Vagina (tissue), 2 donors: Measurements from ENCODE around the gene SLC51B.

Experiments
- POLR2A ChIP-seq, 2 donors: fragments of 450-650 bp; IDR thresholded peaks; one replicate each; pipeline ENCODE4 v1.6.1; 2017; ENCODE audit warnings: antibody characterized with exemption in 2 of 2, mild to moderate bottlenecking in 2 of 2, moderate library complexity in 2 of 2
- TF ChIP-seq, protein P1 (sequence below), 3 experiments: fragments of 450-650 bp in 2 of 3; fragments of 200-600 bp in 1 of 3; sonication (generic) in 1 of 3; IDR thresholded peaks; one replicate each; pipeline ENCODE4 v1.5.1; 2017 to 2019; ENCODE audit warnings: antibody characterized with exemption in 3 of 3, mild to moderate bottlenecking in 2 of 3, moderate library complexity in 2 of 3

DNA sequence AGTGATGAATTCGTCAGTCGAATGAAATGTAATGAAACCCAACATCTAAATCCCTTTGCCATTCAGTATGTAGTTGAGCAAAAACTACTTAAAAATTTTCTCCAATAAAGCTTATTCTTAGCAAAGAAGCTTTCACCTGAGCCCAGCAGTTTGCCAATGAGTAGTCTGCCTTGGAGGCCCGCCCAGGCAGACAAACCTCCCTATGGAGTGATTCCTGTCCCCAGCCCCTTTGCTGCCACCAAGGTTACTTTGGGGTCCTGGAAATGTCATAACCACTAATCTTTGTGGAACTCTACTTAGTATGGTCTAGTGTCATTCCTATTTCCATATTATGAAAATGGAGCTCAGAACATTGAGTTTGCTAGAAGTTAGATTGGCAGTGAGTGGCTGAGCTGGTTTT lies 57.7 kb downstream of the SLC51B start:
- TF ChIP-seq, protein P1, sequence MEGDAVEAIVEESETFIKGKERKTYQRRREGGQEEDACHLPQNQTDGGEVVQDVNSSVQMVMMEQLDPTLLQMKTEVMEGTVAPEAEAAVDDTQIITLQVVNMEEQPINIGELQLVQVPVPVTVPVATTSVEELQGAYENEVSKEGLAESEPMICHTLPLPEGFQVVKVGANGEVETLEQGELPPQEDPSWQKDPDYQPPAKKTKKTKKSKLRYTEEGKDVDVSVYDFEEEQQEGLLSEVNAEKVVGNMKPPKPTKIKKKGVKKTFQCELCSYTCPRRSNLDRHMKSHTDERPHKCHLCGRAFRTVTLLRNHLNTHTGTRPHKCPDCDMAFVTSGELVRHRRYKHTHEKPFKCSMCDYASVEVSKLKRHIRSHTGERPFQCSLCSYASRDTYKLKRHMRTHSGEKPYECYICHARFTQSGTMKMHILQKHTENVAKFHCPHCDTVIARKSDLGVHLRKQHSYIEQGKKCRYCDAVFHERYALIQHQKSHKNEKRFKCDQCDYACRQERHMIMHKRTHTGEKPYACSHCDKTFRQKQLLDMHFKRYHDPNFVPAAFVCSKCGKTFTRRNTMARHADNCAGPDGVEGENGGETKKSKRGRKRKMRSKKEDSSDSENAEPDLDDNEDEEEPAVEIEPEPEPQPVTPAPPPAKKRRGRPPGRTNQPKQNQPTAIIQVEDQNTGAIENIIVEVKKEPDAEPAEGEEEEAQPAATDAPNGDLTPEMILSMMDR (IDR thresholded peaks at IDR 0.05) = no peak
- TF ChIP-seq POLR2A (IDR thresholded peaks at IDR 0.05) = no peak
